Testis (tissue), 2 donors: ENCODE measurements around the gene IQSEC3.

Experiments used
- CTCF ChIP-seq, 3 experiments: fragments of 450-650 bp in 2 of 3; fragments of 200-600 bp in 1 of 3; sonication (generic) in 1 of 3; IDR thresholded peaks; one replicate each; pipeline ENCODE4 v1.5.1; 2016 to 2019; ENCODE audit warnings: antibody characterized with exemption in 3 of 3, mild to moderate bottlenecking in 2 of 3, moderate library complexity in 1 of 3
- POLR2A ChIP-seq: fragments of 450-650 bp; IDR thresholded peaks from one replicate; pipeline ENCODE4 v1.6.1; 2017; ENCODE audit warnings: antibody characterized with exemption, mild to moderate bottlenecking, moderate library complexity

GRCh38 chr12:131008-131407, 64.4 kb downstream of the IQSEC3 start:
- TF ChIP-seq CTCF (IDR thresholded peaks at IDR 0.05) (no peak), POLR2A (no peak)
